Loucy (cell line): ENCODE data around the gene ACTN1.

Experiments used
- H2AFZ ChIP-seq: fragments of 200-600 bp; sonication (generic); 2 replicates; pipeline ENCODE4 v1.6.0; 2016; ENCODE audit warnings: antibody characterized with exemption, mild to moderate bottlenecking, low read length, moderate library complexity
- H3F3A ChIP-seq: fragments of 200-600 bp; 2 replicates; pipeline ENCODE4 v1.6.0; 2016; ENCODE audit warnings: antibody characterized with exemption, low read depth, mild to moderate bottlenecking
- H3K27me3 ChIP-seq: fragments of 200-600 bp; sonication (generic); 2 replicates; pipeline ENCODE4 v1.6.1; 2014; ENCODE audit warnings: low read length, mild to moderate bottlenecking; ENCODE audit not compliant: insufficient read depth, poor library complexity, severe bottlenecking
- H3K36me3 ChIP-seq: fragments of 200-600 bp; sonication (generic); 2 replicates; pipeline ENCODE4 v1.6.1; 2016; ENCODE audit warnings: low read length; ENCODE audit not compliant: insufficient read depth
- H3K4me1 ChIP-seq: fragments of 200-600 bp; sonication (generic); 2 replicates; pipeline ENCODE4 v1.5.1; 2014; ENCODE audit warnings: low read length, mild to moderate bottlenecking; ENCODE audit not compliant: insufficient read depth, poor library complexity, severe bottlenecking
- H3K4me2 ChIP-seq: fragments of 200-600 bp; sonication (generic); 2 replicates; pipeline ENCODE4 v1.6.0; 2014; ENCODE audit warnings: antibody characterized with exemption, low read length, low read depth, mild to moderate bottlenecking; ENCODE audit not compliant: poor library complexity, severe bottlenecking
- H3K4me3 ChIP-seq: fragments of 200-600 bp; sonication (generic); 2 replicates; pipeline ENCODE4 v1.5.1; 2014; ENCODE audit warnings: low read length, mild to moderate bottlenecking, mixed read lengths; ENCODE audit not compliant: poor library complexity, severe bottlenecking
- H3K79me2 ChIP-seq: fragments of 200-600 bp; sonication (generic); 2 replicates; pipeline ENCODE4 v1.6.1; 2014; ENCODE audit warnings: low read length; ENCODE audit not compliant: insufficient read depth
- H3K9ac ChIP-seq: fragments of 200-600 bp; sonication (generic); 2 replicates; pipeline ENCODE4 v1.6.0; 2014; ENCODE audit warnings: mild to moderate bottlenecking, low read depth, low read length, moderate library complexity; ENCODE audit not compliant: poor library complexity, severe bottlenecking
- H3K9me2 ChIP-seq: fragments of 200-600 bp; sonication (generic); replicated peaks from 2 replicates; pipeline ENCODE4 v1.6.1; 2016; ENCODE audit warnings: low read depth, low read length, mixed read lengths
- H3K9me3 ChIP-seq: fragments of 200-600 bp; sonication (generic); 2 replicates; pipeline ENCODE4 v1.6.1; 2014; ENCODE audit warnings: mild to moderate bottlenecking, antibody characterized with exemption, low read length, low read depth; ENCODE audit not compliant: insufficient read depth
- H4K20me1 ChIP-seq: fragments of 200-600 bp; sonication (generic); 2 replicates; pipeline ENCODE4 v1.6.0; 2014; ENCODE audit warnings: antibody characterized with exemption, low read length, mild to moderate bottlenecking; ENCODE audit not compliant: insufficient read depth, poor library complexity, severe bottlenecking
- CTCF ChIP-seq: fragments of 200-600 bp; sonication (generic); conservative IDR thresholded peaks from 2 replicates; pipeline ENCODE4 v1.5.1; 2014; ENCODE audit warnings: mild to moderate bottlenecking, antibody characterized with exemption, low read length
- EZH2phosphoT487 ChIP-seq: fragments of 200-600 bp; IDR thresholded peaks from 2 replicates; pipeline ENCODE4 v1.6.1; 2018; ENCODE audit warnings: antibody characterized with exemption, mild to moderate bottlenecking, moderate library complexity, borderline replicate concordance

ACTN1 gene

DNA sequence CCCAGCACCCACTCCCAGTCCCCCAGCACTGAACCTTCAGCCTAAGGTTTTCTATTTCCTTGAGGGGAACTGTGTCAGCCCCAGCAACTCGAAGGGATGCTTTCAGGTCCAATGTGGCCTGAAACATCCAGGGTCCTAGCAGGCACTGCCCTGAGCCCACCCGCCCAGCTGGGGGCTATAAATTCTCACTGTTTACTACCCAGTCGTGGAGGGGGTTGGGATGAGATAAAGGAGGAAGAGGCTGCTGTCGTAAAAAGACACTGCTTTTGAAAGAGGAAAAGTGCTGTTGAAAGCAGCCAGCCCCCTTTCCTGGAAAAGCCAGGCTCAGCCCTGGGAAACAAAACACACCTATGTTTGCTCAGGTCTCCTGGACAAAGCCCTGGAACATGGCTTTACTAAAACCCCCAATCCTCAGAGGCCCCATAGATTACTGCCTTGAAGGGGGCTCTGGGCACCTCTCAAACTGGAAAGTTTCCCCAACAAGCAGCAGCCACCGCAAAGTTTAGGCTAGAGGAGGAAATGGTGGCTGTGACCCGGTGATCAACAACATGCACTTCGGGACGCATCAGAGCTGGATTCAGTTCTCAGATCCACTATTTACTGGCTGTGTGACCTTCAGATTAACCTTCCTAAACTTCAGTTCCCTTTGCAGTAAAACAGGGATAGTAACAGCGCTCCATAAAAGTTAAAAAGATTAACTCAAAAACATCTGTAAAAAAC, 51.0 kb downstream of the ACTN1 start:
- H3K4me2 ChIP-seq = no peak overlapping the region
- no peak overlapping the region for H2AFZ ChIP-seq
- no peak overlapping the region for H3K9ac ChIP-seq
- H3K36me3 ChIP-seq = peaks cover 44% of the 10 kb centered on the region
- no peaks in the 10 kb centered on the region for H3K27me3 ChIP-seq
- H3K4me1 ChIP-seq = peaks cover 14% of the 10 kb centered on the region
- H3F3A ChIP-seq = no peaks in the 10 kb centered on the region
- H3K9me3 ChIP-seq = peaks cover 9% of the 10 kb centered on the region; the same call in 1 of the 2 replicates
- peaks cover 24% of the 10 kb centered on the region for H4K20me1 ChIP-seq
- peaks cover 93% of the 10 kb centered on the region for H3K79me2 ChIP-seq
- H3K4me3 ChIP-seq = no peak overlapping the region
- TF ChIP-seq CTCF (no peak), EZH2phosphoT487 (no peak)
- no peaks in the 10 kb centered on the region for H3K9me2 ChIP-seq

DNA sequence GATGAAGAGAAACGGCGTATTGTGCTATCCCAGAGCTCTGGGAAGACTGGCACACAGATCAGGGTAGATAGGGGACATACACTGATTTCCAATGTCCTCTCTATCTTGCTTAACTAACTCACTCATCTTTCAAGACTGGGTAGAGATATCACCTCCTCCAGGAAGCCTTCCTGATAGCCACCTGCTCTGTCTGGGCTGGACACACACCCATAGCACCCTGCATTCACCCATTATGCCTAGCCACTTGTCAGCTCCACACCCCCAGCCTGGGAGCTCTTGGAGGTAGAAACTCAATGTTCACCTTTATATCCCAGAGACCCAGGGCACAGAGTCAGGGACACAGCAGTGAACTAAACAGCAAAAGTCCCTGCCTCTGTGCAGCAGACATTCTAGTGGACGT, 52.0 kb downstream of the ACTN1 start:
- Histone ChIP-seq H3K27me3 (no peaks in the 10 kb centered on the region), H3F3A (no peaks in the 10 kb centered on the region), H3K9ac (no peak overlapping the region), H3K36me3 (peaks cover 54% of the 10 kb centered on the region), H3K4me1 (peaks cover 14% of the 10 kb centered on the region), H3K9me2 (no peaks in the 10 kb centered on the region), H3K9me3 (peaks cover 9% of the 10 kb centered on the region; the same call in 1 of the 2 replicates), H3K79me2 (peaks cover 94% of the 10 kb centered on the region), H3K4me3 (no peak overlapping the region), H3K4me2 (no peak overlapping the region), H4K20me1 (peaks cover 19% of the 10 kb centered on the region), H2AFZ (no peak overlapping the region)
- TF ChIP-seq EZH2phosphoT487 = no peak
- no peak for TF ChIP-seq CTCF

DNA sequence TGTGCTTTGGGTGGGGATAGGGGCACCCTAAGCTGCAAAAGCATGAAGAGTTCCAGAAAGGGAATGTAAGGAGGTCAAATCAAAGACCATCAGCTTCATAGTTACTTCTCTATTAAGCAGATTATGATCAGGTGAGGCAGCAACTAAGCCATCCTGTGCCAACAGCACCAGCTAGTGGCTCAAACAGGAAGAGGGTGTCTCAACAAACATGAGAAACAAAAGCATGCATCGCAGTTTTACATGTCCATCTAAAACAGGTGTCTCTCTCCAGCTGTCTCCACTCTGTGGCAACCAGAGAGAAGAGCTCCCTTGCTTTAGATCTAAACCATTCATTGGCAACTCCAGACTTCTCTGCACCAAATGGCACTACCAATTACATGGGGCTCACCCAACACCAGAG, 52.9 kb downstream of the ACTN1 start:
- Histone ChIP-seq H3F3A (no peaks in the 10 kb centered on the region), H3K4me3 (no peak overlapping the region), H3K79me2 (peaks cover 85% of the 10 kb centered on the region), H3K9me2 (no peaks in the 10 kb centered on the region), H3K4me1 (peaks cover 14% of the 10 kb centered on the region), H3K9me3 (peaks cover 9% of the 10 kb centered on the region; the same call in 1 of the 2 replicates), H3K9ac (no peak overlapping the region), H3K36me3 (peaks cover 58% of the 10 kb centered on the region), H4K20me1 (peaks cover 19% of the 10 kb centered on the region), H3K27me3 (no peaks in the 10 kb centered on the region), H2AFZ (no peak overlapping the region), H3K4me2 (no peak overlapping the region)
- TF ChIP-seq EZH2phosphoT487 (no peak), CTCF (peak; percentile 65)
